Ammon's horn (tissue), 1 donor: ENCODE results near the gene C14orf39.
"Not testable (repeated sequence)": the region's sequence is repeated elsewhere in the genome, so short reads cannot be mapped to it uniquely, and the experiment has no call there.

Experiments used
- DNase-seq: peaks from one replicate; pipeline ENCODE4 v3.0.0-alpha.2; 2016; ENCODE audit warnings: low spot score

Gene C14orf39

GRCh38 chr14:60495946-60496345 is 10.1 kb upstream of the C14orf39 start:
- DNase-seq = no peak

- no peak for DNase-seq
Measured at GRCh38 chr14:60490270-60490669, 4.4 kb upstream of the C14orf39 start.

- DNase-seq = no peak
Measured at GRCh38 chr14:60488175-60488574, 2.3 kb upstream of the C14orf39 start.

GRCh38 chr14:60487211-60487610 is 1.3 kb upstream of the C14orf39 start:
- no peak for DNase-seq

- DNase-seq = no peak
Measured at GRCh38 chr14:60485057-60485597, 736 bp downstream of the C14orf39 start.

- DNase-seq = no peak
Measured at GRCh38 chr14:60482743-60483142, 3.1 kb downstream of the C14orf39 start.

GRCh38 chr14:60480248-60480647 is 5.6 kb downstream of the C14orf39 start:
- DNase-seq = not testable (repeated sequence)

- no peak for DNase-seq
Measured at GRCh38 chr14:60455875-60456274, 30.0 kb downstream of the C14orf39 start.

- DNase-seq = no peak
Measured at GRCh38 chr14:60430276-60430675, 55.6 kb downstream of the C14orf39 start.

GRCh38 chr14:60420050-60420449 is 65.8 kb downstream of the C14orf39 start:
- DNase-seq = no peak

- not testable (repeated sequence) for DNase-seq
Measured at GRCh38 chr14:60397550-60397949, 88.3 kb downstream of the C14orf39 start.

GRCh38 chr14:60396718-60397343 is 89.0 kb downstream of the C14orf39 start:
- DNase-seq = no peak
